Measurements from ENCODE around the gene TALDO1.

GRCh38 chr11:795634-796564 is 48.6 kb downstream of the TALDO1 start:
- TF ChIP-seq CTCF (IDR thresholded peaks at IDR 0.05; ENCODE audit: low read length) = no peak
- no peak for TF ChIP-seq EZH2 (optimal IDR thresholded peaks at IDR 0.05; ENCODE audit: low read depth, low read length)

Measured in MM.1S (cell line).